Lung (tissue), 12 donors: ENCODE data around the gene HOXB9. TPM values are rescaled to one million over a fixed set of nuclear protein-coding genes. Genes with fewer than 3 reads are reported as not detected.

ENCODE experiments used
- ATAC-seq: fragments of 200-7000 bp; cut with Tn5 transposase; one replicate; pipeline ENCODE4 v1.9.1; 2020; ENCODE audit warnings: moderate number of reproducible peaks; ENCODE audit not compliant: insufficient read depth, low FRiP score
- DNase-seq, 3 donors: peaks; one replicate each; pipeline ENCODE4 v3.0.0-alpha.2; 2013 to 2017
- H3K27ac ChIP-seq, 2 donors: one replicate each; pipeline ENCODE4 v1.5.1; 2013; ENCODE audit warnings: mild to moderate bottlenecking in 2 of 2, moderate library complexity in 2 of 2, control low read depth in 1 of 2, inconsistent platforms in 1 of 2, low read depth in 1 of 2, low read length in 1 of 2
- H3K27me3 ChIP-seq, 3 donors: one replicate each; pipeline ENCODE4 v1.5.1; 2013; ENCODE audit warnings: low read length in 2 of 3; ENCODE audit not compliant: control insufficient read depth in 3 of 3, insufficient read depth in 3 of 3
- H3K36me3 ChIP-seq, 4 donors: one replicate each; pipeline ENCODE4 v1.5.1; 2013; ENCODE audit warnings: low read length in 4 of 4, mild to moderate bottlenecking in 1 of 4, moderate library complexity in 1 of 4; ENCODE audit not compliant: control insufficient read depth in 4 of 4, insufficient read depth in 4 of 4
- H3K4me1 ChIP-seq, 5 donors: one replicate each; pipeline ENCODE4 v1.5.1; 2013; ENCODE audit warnings: low read length in 5 of 5, mild to moderate bottlenecking in 2 of 5, moderate library complexity in 1 of 5; ENCODE audit not compliant: control insufficient read depth in 5 of 5, insufficient read depth in 5 of 5
- H3K4me3 ChIP-seq: one replicate; pipeline ENCODE4 v1.5.1; 2013; ENCODE audit warnings: mild to moderate bottlenecking, control low read depth, moderate library complexity
- H3K9ac ChIP-seq, 2 donors: one replicate each; pipeline ENCODE4 v1.5.1; 2013; ENCODE audit warnings: low read length in 2 of 2, control low read depth in 1 of 2; ENCODE audit not compliant: insufficient read depth in 1 of 2
- H3K9me3 ChIP-seq, 4 donors: one replicate each; pipeline ENCODE4 v1.5.1; 2013; ENCODE audit warnings: low read length in 3 of 4, mild to moderate bottlenecking in 1 of 4, moderate library complexity in 1 of 4; ENCODE audit not compliant: control insufficient read depth in 4 of 4, insufficient read depth in 3 of 4
- CTCF ChIP-seq: IDR thresholded peaks from 2 replicates; pipeline ENCODE4 v1.5.1; 2012; ENCODE audit warnings: mild to moderate bottlenecking; ENCODE audit errors: control extremely low read depth, extremely low read depth
- whole genome bisulfite sequencing, 2 donors: extraction: QIAGEN DNeasy Blood & Tissue Kit; methylation state at CpG; one replicate each; pipeline ENCODE4 v1.1.7; 2013; 5-methylcytosine and 5-hydroxymethylcytosine counted together
- polyA plus RNA-seq, 2 donors: library from polyadenylated mRNA; stranded (reverse); fragments of 200-250 nt; gene quantifications; one replicate each; pipeline ENCODE4 v1.2.1, GENCODE V29; 2013
- total RNA-seq, 2 donors: library from RNA; depleted of rRNA in 1 of 2; stranded (reverse); fragments of >200 nt in 1 of 2; gene quantifications; one replicate each; pipeline ENCODE4 v1.2.1, GENCODE V29; 2014 to 2021
- donor health status: control.
- donor health status: control.
- donor health status: Bipolar disorder and iron deficiency.
- donor health status: healthy.
- donor health status: DM: yes; HTN: yes; CAD: no.

The HOXB9 gene
- total and polyA plus RNA-seq, 4 donors = 0.18 TPM; not detected in 3

- H3K27ac ChIP-seq = no peak overlapping the region
- 36 to 38% methylated on average over 33 to 35 of the region's 35 CpGs for WGBS, 2 donors
- ATAC-seq (no peak), DNase-seq (no peak)
- no peak overlapping the region for H3K4me3 ChIP-seq
- H3K4me1 ChIP-seq = peaks cover 0 to 10% (median 0%) of the 10 kb centered on the region in 5 donors
- H3K9me3 ChIP-seq = peaks cover 0 to 2% (median 0%) of the 10 kb centered on the region in 4 donors
- TF ChIP-seq CTCF = no peak
- H3K9ac ChIP-seq = no peak overlapping the region
- peaks cover 0 to 90% (median 34%) of the 10 kb centered on the region in 3 donors for H3K27me3 ChIP-seq
- peaks cover 0 to 4% (median 0%) of the 10 kb centered on the region in 4 donors for H3K36me3 ChIP-seq
These were observed 24.4 kb downstream of the HOXB9 start for GRCh38 chr17:48601539-48602425.

DNA sequence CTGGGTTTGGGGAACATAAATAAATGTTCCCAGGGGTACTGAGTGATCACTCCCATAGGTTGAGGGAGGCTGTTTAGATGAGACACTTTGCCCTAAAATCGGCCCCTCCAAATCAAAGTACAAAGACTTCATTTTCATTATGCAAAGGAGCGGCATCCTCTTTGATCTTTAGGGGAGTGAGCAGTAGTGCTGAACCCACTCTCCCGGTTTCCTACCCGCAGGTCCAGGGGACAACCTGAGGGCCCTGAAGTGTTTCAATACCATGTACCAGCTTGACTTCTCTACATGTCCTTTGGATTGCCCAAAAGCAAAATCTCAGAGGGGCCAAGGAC is 25.0 kb downstream of the HOXB9 start:
- WGBS, 2 donors = 56 to 84% methylated on average over 4 of the region's 4 CpGs
- Histone ChIP-seq H3K4me3 (no peak overlapping the region), H3K36me3 (no peaks in the 10 kb centered on the region), H3K27ac (no peak overlapping the region), H3K27me3 (peaks cover 0 to 91% (median 30%) of the 10 kb centered on the region in 3 donors), H3K9me3 (peaks cover 0 to 2% (median 0%) of the 10 kb centered on the region in 4 donors), H3K9ac (no peak overlapping the region), H3K4me1 (peaks cover 0 to 16% (median 0%) of the 10 kb centered on the region in 5 donors)
- ATAC-seq (no peak), DNase-seq (no peak)
- no peak for TF ChIP-seq CTCF

DNA sequence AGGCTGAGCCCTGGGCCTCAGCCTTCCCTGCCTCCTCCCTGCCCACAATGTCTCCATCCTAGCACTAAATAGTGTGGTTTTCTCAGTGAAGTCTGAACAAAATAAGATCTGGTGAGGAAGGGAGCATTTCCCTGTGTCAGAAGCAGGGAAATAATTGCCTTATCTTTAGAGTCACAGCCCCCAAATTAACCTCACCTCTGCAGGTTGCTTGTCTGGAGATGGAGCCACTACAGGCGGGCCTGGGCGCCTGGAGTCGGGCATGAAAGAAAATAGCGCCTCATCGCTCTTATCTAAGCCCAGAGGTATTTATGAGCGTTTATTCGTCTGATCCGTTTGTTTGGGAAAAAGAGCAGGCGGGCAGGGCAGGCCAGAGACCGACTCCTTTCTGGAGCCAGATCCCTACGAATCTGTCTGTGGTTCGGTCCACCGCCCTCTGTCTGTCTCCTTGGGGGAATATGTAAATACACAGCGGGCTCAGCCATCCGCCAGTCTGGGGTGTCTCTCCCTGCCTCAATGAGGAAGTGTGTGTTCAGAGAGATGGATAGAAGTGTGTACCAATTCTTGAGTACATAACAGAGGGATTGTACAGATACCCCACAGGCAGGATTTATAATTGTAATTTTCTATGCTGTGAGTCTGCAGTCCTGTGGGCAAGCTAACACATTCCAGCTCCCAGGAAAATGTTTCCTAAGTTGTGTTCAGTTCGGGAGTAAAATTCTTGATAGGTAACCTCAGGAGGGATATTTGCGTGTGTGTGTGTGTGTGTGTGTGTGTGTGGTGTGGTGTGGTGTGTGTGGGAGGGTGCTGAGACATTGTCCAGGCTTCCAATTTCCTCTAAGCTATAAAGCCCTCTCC is 25.7 kb downstream of the HOXB9 start:
- Histone ChIP-seq H3K4me1 (peaks cover 0 to 23% (median under 1%) of the 10 kb centered on the region in 5 donors), H3K9me3 (peaks cover 0 to 2% (median 0%) of the 10 kb centered on the region in 4 donors), H3K4me3 (no peak overlapping the region), H3K27ac (no peak overlapping the region), H3K9ac (no peak overlapping the region), H3K27me3 (peaks cover 0 to 88% (median 30%) of the 10 kb centered on the region in 3 donors), H3K36me3 (no peaks in the 10 kb centered on the region)
- no peak for ATAC-seq
- no peak for TF ChIP-seq CTCF
- 52 to 69% methylated on average over 17 of the region's 17 CpGs for WGBS, 2 donors
- DNase-seq = no peak
